ENCODE measurements around the gene TMEM131L. TPM values are rescaled to one million over a fixed set of nuclear protein-coding genes. Genes with fewer than 3 reads are reported as not detected.

The TMEM131L gene
- total and polyA plus RNA-seq, 9 donors, result 3.6 to 18.4 (median 10.7) TPM

DNA sequence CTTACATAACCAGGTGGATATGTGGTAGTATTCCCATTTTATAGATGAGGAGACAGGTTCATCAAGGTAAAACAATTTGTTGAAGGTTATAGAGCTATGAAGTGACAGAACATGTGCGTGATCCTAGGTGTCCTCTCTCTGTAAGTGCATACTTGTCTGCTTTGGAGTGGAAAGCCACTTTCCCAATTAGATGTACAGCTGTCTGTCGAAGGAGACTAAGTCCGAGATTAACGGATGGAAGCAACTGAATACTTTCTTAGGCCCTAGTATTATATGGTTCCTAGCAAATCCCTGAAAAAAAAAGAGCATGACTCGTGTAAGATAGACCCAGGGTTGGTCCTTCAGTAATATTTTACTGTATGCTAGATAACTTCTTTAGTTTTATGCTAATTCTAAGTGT, 19.7 kb downstream of the TMEM131L start:
- Histone ChIP-seq H3K27ac (no peak overlapping the region), H3K4me1 (ENCODE audit: insufficient read depth) (peaks cover 12% of the 10 kb centered on the region), H3K9me3 (no peaks in the 10 kb centered on the region), H3K36me3 (no peaks in the 10 kb centered on the region), H3K27me3 (no peaks in the 10 kb centered on the region), H3K4me3 (no peak overlapping the region)
- DNase-seq, result no peak
- no peak for TF ChIP-seq CTCF (IDR thresholded peaks at IDR 0.05)
- no peak for TF ChIP-seq POLR2A (IDR thresholded peaks at IDR 0.05)
- no peak for TF ChIP-seq EP300 (IDR thresholded peaks at IDR 0.05)
- 84 to 89% (median 84%) methylated on average over 5 of the region's 5 CpGs for WGBS, 3 donors
- intact Hi-C loops (cut with DNase I), result no loop called here

- Histone ChIP-seq H3K9me3 (no peaks in the 10 kb centered on the region), H3K4me3 (no peak overlapping the region), H3K4me1 (ENCODE audit: insufficient read depth) (peaks cover 12% of the 10 kb centered on the region), H3K27ac (no peak overlapping the region), H3K27me3 (no peaks in the 10 kb centered on the region), H3K36me3 (no peaks in the 10 kb centered on the region)
- no peak for DNase-seq
- 72 to 77% (median 76%) methylated on average over 14 of the region's 14 CpGs for WGBS, 3 donors
- intact Hi-C loops (cut with DNase I), result no loop called here
- TF ChIP-seq CTCF (IDR thresholded peaks at IDR 0.05) (no peak), EP300 (IDR thresholded peaks at IDR 0.05) (no peak), POLR2A (IDR thresholded peaks at IDR 0.05) (no peak)
These were observed 20.4 kb downstream of the TMEM131L start for GRCh38 chr4:153486281-153487151.

- WGBS, 3 donors, result 77 to 84% (median 78%) methylated on average over 24 of the region's 24 CpGs
- intact Hi-C loops (cut with DNase I), result no loop called here
- no peaks in the 10 kb centered on the region for H3K9me3 ChIP-seq
- H3K27me3 ChIP-seq, result no peaks in the 10 kb centered on the region
- peak overlapping the region in 1 of 2 donors; percentile 5 for H3K27ac ChIP-seq
- H3K36me3 ChIP-seq, result no peaks in the 10 kb centered on the region
- no peak for DNase-seq
- no peak for TF ChIP-seq EP300 (IDR thresholded peaks at IDR 0.05)
- no peak for TF ChIP-seq CTCF (IDR thresholded peaks at IDR 0.05)
- TF ChIP-seq POLR2A (IDR thresholded peaks at IDR 0.05), result no peak
- H3K4me1 ChIP-seq (ENCODE audit: insufficient read depth), result peaks cover 12% of the 10 kb centered on the region
- H3K4me3 ChIP-seq, result no peak overlapping the region
These were observed 22.1 kb downstream of the TMEM131L start for GRCh38 chr4:153488006-153488891.

GRCh38 chr4:153489856-153490558, 23.8 kb downstream of the TMEM131L start:
- Histone ChIP-seq H3K36me3 (no peaks in the 10 kb centered on the region), H3K27ac (no peak overlapping the region), H3K4me1 (ENCODE audit: insufficient read depth) (peaks cover 12% of the 10 kb centered on the region), H3K4me3 (no peak overlapping the region), H3K9me3 (no peaks in the 10 kb centered on the region), H3K27me3 (no peaks in the 10 kb centered on the region)
- 83 to 91% (median 89%) methylated on average over 7 of the region's 7 CpGs for WGBS, 3 donors
- intact Hi-C loops (cut with DNase I), result no loop called here
- DNase-seq, result no peak
- TF ChIP-seq POLR2A (IDR thresholded peaks at IDR 0.05) (no peak), CTCF (IDR thresholded peaks at IDR 0.05) (no peak), EP300 (IDR thresholded peaks at IDR 0.05) (no peak)
